CD4-positive, alpha-beta T cell treated with Interleukin-2 at 100 ng/mL for 4 hours (primary cell): ENCODE measurements around the gene GPR83.
"Not testable (repeated sequence)": the region's sequence is repeated elsewhere in the genome, so short reads cannot be mapped to it uniquely, and the experiment has no call there.

ENCODE experiments used
- DNase-seq: peaks from one replicate; pipeline ENCODE4 v3.0.0-alpha.2; 2020; ENCODE audit warnings: low spot score

GPR83 gene

GRCh38 chr11:94400839-94401772 lies at the start of gene GPR83:
TSS of gene GPR83 (minus strand) at chr11:94401419. CDS start at chr11:94401247, 172 bp downstream.
- DNase-seq = no peak

- no peak for DNase-seq
Observed at GRCh38 chr11:94450048-94450447, 48.8 kb upstream of the GPR83 start.

GRCh38 chr11:94449437-94449836 lies 48.2 kb upstream of the GPR83 start:
- no peak for DNase-seq

- no peak for DNase-seq
Observed at GRCh38 chr11:94449029-94449428, 47.8 kb upstream of the GPR83 start.

- DNase-seq = no peak
Observed at GRCh38 chr11:94447149-94447548, 45.9 kb upstream of the GPR83 start.

GRCh38 chr11:94445641-94446040 lies 44.4 kb upstream of the GPR83 start:
- DNase-seq = no peak

GRCh38 chr11:94433049-94433448 lies 31.8 kb upstream of the GPR83 start:
- no peak for DNase-seq

- DNase-seq = no peak
Observed at GRCh38 chr11:94424662-94425061, 23.4 kb upstream of the GPR83 start.

GRCh38 chr11:94424011-94424410 lies 22.8 kb upstream of the GPR83 start:
- no peak for DNase-seq

GRCh38 chr11:94423507-94423906 lies 22.3 kb upstream of the GPR83 start:
- no peak for DNase-seq

GRCh38 chr11:94418123-94418765 lies 17.0 kb upstream of the GPR83 start:
- no peak for DNase-seq

- DNase-seq = no peak
Observed at GRCh38 chr11:94417386-94417987, 16.3 kb upstream of the GPR83 start.

- no peak for DNase-seq
Observed at GRCh38 chr11:94405062-94405833, 4.0 kb upstream of the GPR83 start.

- no peak for DNase-seq
Observed at GRCh38 chr11:94402355-94402754, 1.1 kb upstream of the GPR83 start.

- no peak for DNase-seq
Observed at GRCh38 chr11:94401773-94402265, 600 bp upstream of the GPR83 start.

- no peak for DNase-seq
Observed at GRCh38 chr11:94400457-94400838, 771 bp downstream of the GPR83 start.

GRCh38 chr11:94400050-94400449 lies 1.2 kb downstream of the GPR83 start:
- no peak for DNase-seq

GRCh38 chr11:94398101-94398500 lies 3.1 kb downstream of the GPR83 start:
- DNase-seq = no peak

GRCh38 chr11:94396282-94396681 lies 4.9 kb downstream of the GPR83 start:
- DNase-seq = no peak

- not testable (repeated sequence) for DNase-seq
Observed at GRCh38 chr11:94391937-94392336, 9.3 kb downstream of the GPR83 start.

- DNase-seq = no peak
Observed at GRCh38 chr11:94379613-94380012, 21.6 kb downstream of the GPR83 start.

GRCh38 chr11:94376841-94377240 lies 24.4 kb downstream of the GPR83 start:
- no peak for DNase-seq
